Measurements from ENCODE around the gene ABCA2. TPM values are rescaled to one million over a fixed set of nuclear protein-coding genes. Genes with fewer than 3 reads are reported as not detected.

ABCA2 gene
- total RNA-seq, 1 donor from 2014 or later = 16.2 TPM

- Histone ChIP-seq H3K4me1 (ENCODE audit: insufficient read depth, low read length) (no peaks in the 10 kb centered on the region), H3K4me2 (ENCODE audit: low read length) (no peak overlapping the region)
- no peaks in the 10 kb centered on the region for H3K36me3 Mint-ChIP-seq (ENCODE audit: low read depth, unreplicated experiment)
These were observed 69.6 kb downstream of the ABCA2 start for GRCh38 chr9:136958473-136958872.

GRCh38 chr9:136957901-136958300 is 70.1 kb downstream of the ABCA2 start:
- no peak for DNase-seq (ENCODE audit: low read depth)
- no peaks in the 10 kb centered on the region for H3K79me2 ChIP-seq (ENCODE audit: insufficient read depth, low read length)
- no peak overlapping the region for H3K27ac Mint-ChIP-seq (ENCODE audit: unreplicated experiment)
- H3K9me3 ChIP-seq (ENCODE audit: insufficient read depth, low read depth, low read length) = no peaks in the 10 kb centered on the region
- H3K36me3 Mint-ChIP-seq (ENCODE audit: low read depth, unreplicated experiment) = no peaks in the 10 kb centered on the region
- TF ChIP-seq CTCF (IDR thresholded peaks at IDR 0.05; ENCODE audit: insufficient read depth, low read depth, low read length) (no peak), EZH2 (IDR thresholded peaks at IDR 0.05; ENCODE audit: insufficient read depth, low read length) (no peak)
- peaks cover 5% of the 10 kb centered on the region for H3K4me1 Mint-ChIP-seq (ENCODE audit: low read depth, unreplicated experiment)
- no peak overlapping the region for H3K4me3 Mint-ChIP-seq (ENCODE audit: unreplicated experiment)
- H3K4me1 ChIP-seq (ENCODE audit: insufficient read depth, low read length) = no peaks in the 10 kb centered on the region
- H2AFZ ChIP-seq (ENCODE audit: low read depth, low read length) = no peak overlapping the region
- H4K20me1 ChIP-seq (ENCODE audit: insufficient read depth, low read length) = no peaks in the 10 kb centered on the region
- H3K27me3 Mint-ChIP-seq (ENCODE audit: low read depth, unreplicated experiment) = peaks cover 12% of the 10 kb centered on the region
- no peak overlapping the region for H3K4me2 ChIP-seq (ENCODE audit: low read length)
- no peak overlapping the region for H3K27ac ChIP-seq (ENCODE audit: low read depth, low read length)
- H3K27me3 ChIP-seq (ENCODE audit: insufficient read depth, low read length) = no peaks in the 10 kb centered on the region
- H3K9me3 Mint-ChIP-seq (ENCODE audit: unreplicated experiment) = peaks cover 3% of the 10 kb centered on the region
- no peak for FAIRE-seq
- H3K9ac ChIP-seq (ENCODE audit: low read length) = no peak overlapping the region
- H3K36me3 ChIP-seq (ENCODE audit: insufficient read depth, low read length) = no peaks in the 10 kb centered on the region
- H3K4me3 ChIP-seq (ENCODE audit: insufficient read depth, low read depth, low read length) = no peak overlapping the region

More at GRCh38 chr9:136958473-136958872, 69.6 kb downstream of the ABCA2 start:
- Mint-ChIP-seq H3K4me3 (ENCODE audit: unreplicated experiment) (no peak overlapping the region), H3K27ac (ENCODE audit: unreplicated experiment) (no peak overlapping the region), H3K27me3 (ENCODE audit: low read depth, unreplicated experiment) (peaks cover 14% of the 10 kb centered on the region), H3K9me3 (ENCODE audit: unreplicated experiment) (peaks cover 3% of the 10 kb centered on the region), H3K4me1 (ENCODE audit: low read depth, unreplicated experiment) (peaks cover 5% of the 10 kb centered on the region)
- Histone ChIP-seq H3K4me3 (ENCODE audit: insufficient read depth, low read depth, low read length) (no peak overlapping the region), H4K20me1 (ENCODE audit: insufficient read depth, low read length) (no peaks in the 10 kb centered on the region), H3K9ac (ENCODE audit: low read length) (no peak overlapping the region), H2AFZ (ENCODE audit: low read depth, low read length) (no peak overlapping the region), H3K79me2 (ENCODE audit: insufficient read depth, low read length) (no peaks in the 10 kb centered on the region), H3K27ac (ENCODE audit: low read depth, low read length) (no peak overlapping the region), H3K27me3 (ENCODE audit: insufficient read depth, low read length) (no peaks in the 10 kb centered on the region), H3K36me3 (ENCODE audit: insufficient read depth, low read length) (no peaks in the 10 kb centered on the region), H3K9me3 (ENCODE audit: insufficient read depth, low read depth, low read length) (no peaks in the 10 kb centered on the region)
- no peak for TF ChIP-seq EZH2 (IDR thresholded peaks at IDR 0.05; ENCODE audit: insufficient read depth, low read length)
- no peak for FAIRE-seq
- DNase-seq (ENCODE audit: low read depth) = no peak

- Histone ChIP-seq H3K4me3 (ENCODE audit: insufficient read depth, low read depth, low read length) (no peak overlapping the region), H4K20me1 (ENCODE audit: insufficient read depth, low read length) (no peaks in the 10 kb centered on the region), H3K27ac (ENCODE audit: low read depth, low read length) (no peak overlapping the region), H3K4me1 (ENCODE audit: insufficient read depth, low read length) (no peaks in the 10 kb centered on the region), H3K4me2 (ENCODE audit: low read length) (no peak overlapping the region), H3K9ac (ENCODE audit: low read length) (no peak overlapping the region), H3K27me3 (ENCODE audit: insufficient read depth, low read length) (no peaks in the 10 kb centered on the region), H3K9me3 (ENCODE audit: insufficient read depth, low read depth, low read length) (no peaks in the 10 kb centered on the region), H3K36me3 (ENCODE audit: insufficient read depth, low read length) (no peaks in the 10 kb centered on the region), H3K79me2 (ENCODE audit: insufficient read depth, low read length) (no peaks in the 10 kb centered on the region), H2AFZ (ENCODE audit: low read depth, low read length) (no peak overlapping the region)
- no peak overlapping the region for H3K27ac Mint-ChIP-seq (ENCODE audit: unreplicated experiment)
- H3K36me3 Mint-ChIP-seq (ENCODE audit: low read depth, unreplicated experiment) = no peaks in the 10 kb centered on the region
- DNase-seq (ENCODE audit: low read depth) (no peak), FAIRE-seq (no peak)
- H3K4me1 Mint-ChIP-seq (ENCODE audit: low read depth, unreplicated experiment) = peaks cover 5% of the 10 kb centered on the region
- no peak overlapping the region for H3K4me3 Mint-ChIP-seq (ENCODE audit: unreplicated experiment)
- peaks cover 3% of the 10 kb centered on the region for H3K9me3 Mint-ChIP-seq (ENCODE audit: unreplicated experiment)
- H3K27me3 Mint-ChIP-seq (ENCODE audit: low read depth, unreplicated experiment) = peaks cover 12% of the 10 kb centered on the region
- TF ChIP-seq EZH2 (IDR thresholded peaks at IDR 0.05; ENCODE audit: insufficient read depth, low read length) (no peak), CTCF (IDR thresholded peaks at IDR 0.05; ENCODE audit: insufficient read depth, low read depth, low read length) (no peak)
These were observed 70.6 kb downstream of the ABCA2 start for GRCh38 chr9:136957461-136957860.

Other genes with a start within 250 kb of the ABCA2 start
- 40.8 and 46.4 TPM in 2 replicates for gene TMEM141, start 236.9 kb downstream of the ABCA2 start, total RNA-seq
- 0.84 and 1.3 TPM in 2 replicates for gene CCDC183, start 231.9 kb downstream of the ABCA2 start, total RNA-seq
- gene RABL6, start 220.3 kb downstream of the ABCA2 start, total RNA-seq = 62.0 and 69.4 TPM in 2 replicates
- 3.3 and 4.2 TPM in 2 replicates for gene AJM1, start 185.8 kb downstream of the ABCA2 start, total RNA-seq
- gene PHPT1, start 178.8 kb downstream of the ABCA2 start, total RNA-seq = 192 and 215 TPM in 2 replicates
- gene MAMDC4, start 175.9 kb downstream of the ABCA2 start, total RNA-seq = 8.5 and 9.3 TPM in 2 replicates
- gene EDF1, start 161.9 kb downstream of the ABCA2 start, total RNA-seq = 364 and 367 TPM in 2 replicates
- gene TRAF2, start 141.7 kb downstream of the ABCA2 start, total RNA-seq = 12.5 and 14.4 TPM in 2 replicates
- gene FBXW5, start 83.5 kb downstream of the ABCA2 start, total RNA-seq = 67.7 and 70.4 TPM in 2 replicates
- gene C8G, start 83.0 kb downstream of the ABCA2 start, total RNA-seq = 0.77 and 1.6 TPM in 2 replicates
- gene LCN12, start 76.0 kb downstream of the ABCA2 start, total RNA-seq = not detected in 2 replicates
- gene PTGDS, start 50.7 kb downstream of the ABCA2 start, total RNA-seq = 5.0 and 5.6 TPM in 2 replicates
- 0.22 and 0.45 TPM in 2 replicates for gene LCNL1, start 45.2 kb downstream of the ABCA2 start, total RNA-seq
- 15.3 and 18.8 TPM in 2 replicates for gene PAXX, start 35.8 kb downstream of the ABCA2 start, total RNA-seq
- 0.39 and 0.48 TPM in 2 replicates for gene CLIC3, start 31.7 kb downstream of the ABCA2 start, total RNA-seq
- not detected in 2 replicates for gene FUT7, start 3.9 kb upstream of the ABCA2 start, total RNA-seq
- gene NPDC1, start 17.9 kb upstream of the ABCA2 start, total RNA-seq = 65.9 and 66.8 TPM in 2 replicates
- gene ENTPD2, start 25.8 kb upstream of the ABCA2 start, total RNA-seq = 0.14 and 0.55 TPM in 2 replicates
- 0.41 and 0.43 TPM in 2 replicates for gene SAPCD2, start 42.3 kb upstream of the ABCA2 start, total RNA-seq
- 4.0 and 4.7 TPM in 2 replicates for gene UAP1L1, start 49.3 kb upstream of the ABCA2 start, total RNA-seq
- 69.2 and 89.0 TPM in 2 replicates for gene MAN1B1, start 58.7 kb upstream of the ABCA2 start, total RNA-seq
- gene DPP7, start 86.5 kb upstream of the ABCA2 start, total RNA-seq = 53.8 and 68.7 TPM in 2 replicates
- 0.18 TPM in 1 of 2 replicates, not detected in the other for gene GRIN1, start 110.9 kb upstream of the ABCA2 start, total RNA-seq
- gene LRRC26, start 141.8 kb upstream of the ABCA2 start, total RNA-seq = not detected in 2 replicates
- not detected in 2 replicates for gene TMEM210, start 143.8 kb upstream of the ABCA2 start, total RNA-seq
- 39.2 and 39.7 TPM in 2 replicates for gene ANAPC2, start 160.3 kb upstream of the ABCA2 start, total RNA-seq
- gene SSNA1, start 160.4 kb upstream of the ABCA2 start, total RNA-seq = 49.1 and 52.7 TPM in 2 replicates
- gene TPRN, start 172.5 kb upstream of the ABCA2 start, total RNA-seq = 16.0 and 17.2 TPM in 2 replicates
- gene TMEM203, start 177.4 kb upstream of the ABCA2 start, total RNA-seq = 28.7 and 30.9 TPM in 2 replicates
- 13.7 and 14.5 TPM in 2 replicates for gene NDOR1, start 177.5 kb upstream of the ABCA2 start, total RNA-seq
- gene RNF208, start 194.0 kb upstream of the ABCA2 start, total RNA-seq = 4.3 and 4.9 TPM in 2 replicates
- 1.2 and 1.3 TPM in 2 replicates for gene CYSRT1, start 196.9 kb upstream of the ABCA2 start, total RNA-seq
- gene RNF224, start 199.3 kb upstream of the ABCA2 start, total RNA-seq = 0.17 TPM in 1 of 2 replicates, not detected in the other
- gene SLC34A3, start 202.7 kb upstream of the ABCA2 start, total RNA-seq = 0.09 TPM in 1 of 2 replicates, not detected in the other
- gene TUBB4B, start 213.1 kb upstream of the ABCA2 start, total RNA-seq = 188 and 218 TPM in 2 replicates
- gene STPG3, start 223.0 kb upstream of the ABCA2 start, total RNA-seq = not detected in 2 replicates
- gene NELFB, start 227.1 kb upstream of the ABCA2 start, total RNA-seq = 45.8 and 48.9 TPM in 2 replicates
- 10.8 and 11.8 TPM in 2 replicates for gene TOR4A, start 249.5 kb upstream of the ABCA2 start, total RNA-seq